ENCODE results near the gene TET2.

TET2 gene

DNA sequence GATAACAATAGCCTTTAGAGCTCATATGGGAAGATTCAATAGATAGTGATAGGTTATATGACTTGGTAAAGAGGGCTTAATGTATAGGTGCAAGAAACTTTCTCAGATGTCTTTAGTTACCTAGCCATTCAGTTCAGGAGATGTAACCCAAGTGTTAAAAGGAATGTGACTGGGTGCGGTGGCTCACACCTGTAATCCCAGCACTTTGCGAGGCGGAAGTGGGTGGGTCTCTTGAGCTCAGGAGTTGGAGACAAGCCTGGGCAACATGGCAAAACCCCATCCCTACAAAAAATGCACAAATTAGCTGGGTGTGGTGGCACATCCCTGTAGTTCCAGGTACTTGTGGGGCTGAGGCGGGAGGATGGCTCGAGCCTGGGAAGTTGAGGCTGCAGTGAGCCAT, 7.9 kb downstream of the TET2 start:
- no peak for DNase-seq (ENCODE audit: low spot score)
- in situ Hi-C loops (cut with MboI; ENCODE audit: low sequenced_read_pairs, unreplicated experiment): no loop called here
- TF ChIP-seq, protein P1, sequence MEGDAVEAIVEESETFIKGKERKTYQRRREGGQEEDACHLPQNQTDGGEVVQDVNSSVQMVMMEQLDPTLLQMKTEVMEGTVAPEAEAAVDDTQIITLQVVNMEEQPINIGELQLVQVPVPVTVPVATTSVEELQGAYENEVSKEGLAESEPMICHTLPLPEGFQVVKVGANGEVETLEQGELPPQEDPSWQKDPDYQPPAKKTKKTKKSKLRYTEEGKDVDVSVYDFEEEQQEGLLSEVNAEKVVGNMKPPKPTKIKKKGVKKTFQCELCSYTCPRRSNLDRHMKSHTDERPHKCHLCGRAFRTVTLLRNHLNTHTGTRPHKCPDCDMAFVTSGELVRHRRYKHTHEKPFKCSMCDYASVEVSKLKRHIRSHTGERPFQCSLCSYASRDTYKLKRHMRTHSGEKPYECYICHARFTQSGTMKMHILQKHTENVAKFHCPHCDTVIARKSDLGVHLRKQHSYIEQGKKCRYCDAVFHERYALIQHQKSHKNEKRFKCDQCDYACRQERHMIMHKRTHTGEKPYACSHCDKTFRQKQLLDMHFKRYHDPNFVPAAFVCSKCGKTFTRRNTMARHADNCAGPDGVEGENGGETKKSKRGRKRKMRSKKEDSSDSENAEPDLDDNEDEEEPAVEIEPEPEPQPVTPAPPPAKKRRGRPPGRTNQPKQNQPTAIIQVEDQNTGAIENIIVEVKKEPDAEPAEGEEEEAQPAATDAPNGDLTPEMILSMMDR (IDR thresholded peaks at IDR 0.05; ENCODE audit: borderline replicate concordance, control extremely low read depth, extremely low read depth, insufficient read depth, missing control alignments): no peak

DNA sequence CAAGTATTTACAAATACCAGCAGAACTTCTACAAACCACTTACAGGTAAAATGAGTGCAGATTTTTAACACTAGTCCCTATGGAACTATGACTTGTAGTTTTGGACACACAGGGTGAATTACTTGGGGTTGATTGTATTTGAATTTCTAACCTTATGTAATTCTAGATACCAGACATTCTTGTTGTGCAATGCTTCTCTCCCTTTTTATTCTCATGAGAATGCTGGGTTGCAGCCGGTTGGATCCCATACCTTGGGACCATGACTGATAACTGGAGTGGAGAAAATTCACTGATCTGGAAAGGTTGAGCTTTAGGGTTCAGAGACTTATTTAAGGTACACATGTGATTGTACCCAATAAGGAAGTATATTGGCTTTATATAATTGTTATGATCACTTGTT, 8.8 kb downstream of the TET2 start:
- no peak for DNase-seq (ENCODE audit: low spot score)
- in situ Hi-C loops (cut with MboI; ENCODE audit: low sequenced_read_pairs, unreplicated experiment): no loop called here
- TF ChIP-seq, protein P1 (IDR thresholded peaks at IDR 0.05; ENCODE audit: borderline replicate concordance, control extremely low read depth, extremely low read depth, insufficient read depth, missing control alignments): no peak

DNA sequence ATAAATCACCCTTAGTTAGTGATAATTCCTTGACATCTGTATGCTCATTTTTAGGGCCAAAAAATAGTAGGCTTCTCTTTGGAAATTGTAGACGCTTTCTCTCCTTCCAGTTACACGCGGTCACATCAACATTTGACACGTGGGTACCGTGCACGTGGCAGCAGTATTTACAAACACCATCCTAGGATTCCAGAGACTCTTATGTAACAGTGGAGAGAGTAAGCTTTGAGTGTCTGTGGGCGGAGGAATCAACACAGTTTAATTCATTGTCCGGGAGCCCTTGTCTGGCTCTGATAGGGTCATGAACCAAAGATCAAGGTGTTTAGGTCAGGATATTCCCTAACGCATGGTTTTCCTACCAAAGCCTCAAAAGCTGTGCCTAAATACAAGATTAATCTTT, 12.2 kb downstream of the TET2 start:
- DNase-seq (ENCODE audit: low spot score): no peak
- TF ChIP-seq, protein P1 (IDR thresholded peaks at IDR 0.05; ENCODE audit: borderline replicate concordance, control extremely low read depth, extremely low read depth, insufficient read depth, missing control alignments): no peak
- in situ Hi-C loops (cut with MboI; ENCODE audit: low sequenced_read_pairs, unreplicated experiment): no loop called here

DNA sequence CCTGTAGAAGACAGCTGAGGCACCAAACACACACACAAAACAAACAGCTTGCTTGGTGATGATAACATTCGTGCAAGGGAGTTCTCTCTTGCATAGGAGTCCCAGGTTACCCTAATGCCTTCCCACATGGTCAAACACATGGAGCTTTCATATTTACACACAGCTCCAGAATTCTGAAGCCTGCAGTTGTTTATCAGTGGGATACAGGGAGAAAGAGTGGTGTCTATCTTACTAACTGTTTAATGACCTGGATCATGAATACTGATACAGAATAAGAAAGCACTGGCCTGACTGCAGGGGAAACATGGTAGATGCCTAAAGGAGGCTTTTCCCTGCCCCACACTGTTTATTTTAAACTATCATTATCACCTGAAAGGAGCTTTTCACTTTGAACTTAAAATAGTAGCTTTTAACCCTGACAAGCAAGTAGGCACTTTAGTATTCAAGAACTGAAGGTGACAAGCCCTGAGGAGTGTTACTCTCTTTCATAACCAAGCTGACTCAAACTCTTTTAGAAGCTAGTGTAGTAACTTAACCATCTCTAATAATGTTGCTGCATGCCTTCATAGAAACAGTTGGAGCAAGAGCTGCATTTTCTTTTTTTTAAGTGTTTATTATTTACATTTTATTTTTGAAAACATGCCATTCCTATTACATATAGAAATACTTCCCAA, 15.6 kb downstream of the TET2 start:
- in situ Hi-C loops (cut with MboI; ENCODE audit: low sequenced_read_pairs, unreplicated experiment): no loop called here
- TF ChIP-seq, protein P1 (IDR thresholded peaks at IDR 0.05; ENCODE audit: borderline replicate concordance, control extremely low read depth, extremely low read depth, insufficient read depth, missing control alignments): no peak
- no peak for DNase-seq (ENCODE audit: low spot score)

DNA sequence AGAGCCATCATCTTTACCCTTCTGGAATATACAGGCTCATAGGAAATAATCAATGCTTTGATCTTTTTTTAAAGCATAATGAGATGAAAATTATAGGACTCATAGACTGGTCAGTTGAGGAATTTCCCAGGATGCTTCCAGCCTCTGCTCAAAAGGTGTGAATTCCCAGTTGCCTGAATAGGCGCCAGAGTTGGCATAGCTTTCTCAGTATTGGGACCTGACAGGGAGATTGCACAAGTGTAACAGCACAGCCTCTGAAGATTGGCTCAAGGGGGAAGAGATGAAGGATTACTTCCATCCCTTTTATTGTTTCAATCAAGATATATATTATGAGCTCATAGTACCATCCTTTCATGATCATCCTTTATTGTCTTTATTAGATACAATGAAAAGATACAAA, 17.9 kb downstream of the TET2 start:
- in situ Hi-C loops (cut with MboI; ENCODE audit: low sequenced_read_pairs, unreplicated experiment): no loop called here

DNA sequence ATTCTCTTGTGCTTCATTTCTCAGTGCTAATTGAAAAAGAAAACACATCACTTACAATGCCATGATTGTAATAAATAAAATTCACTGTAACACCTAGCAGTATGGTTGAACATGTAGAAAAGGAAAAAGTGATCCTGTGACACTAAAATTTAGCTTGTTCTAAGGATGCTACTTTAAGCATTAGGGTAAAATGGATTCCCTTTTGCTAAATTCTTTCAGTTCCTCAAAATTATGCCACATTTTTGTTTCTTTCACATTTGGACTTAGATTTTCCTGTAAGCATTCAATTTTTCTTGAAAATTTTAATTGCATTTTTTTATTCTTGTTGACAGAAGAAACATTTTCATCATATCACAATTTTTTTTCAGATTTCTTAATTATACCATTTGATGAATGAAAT, 19.4 kb downstream of the TET2 start:
- no peak for DNase-seq (ENCODE audit: low spot score)
- in situ Hi-C loops (cut with MboI; ENCODE audit: low sequenced_read_pairs, unreplicated experiment): no loop called here
- TF ChIP-seq, protein P1 (IDR thresholded peaks at IDR 0.05; ENCODE audit: borderline replicate concordance, control extremely low read depth, extremely low read depth, insufficient read depth, missing control alignments): no peak

More for the DNA sequence above, 17.9 kb downstream of the TET2 start:
- TF ChIP-seq, protein P1 (IDR thresholded peaks at IDR 0.05; ENCODE audit: borderline replicate concordance, control extremely low read depth, extremely low read depth, insufficient read depth, missing control alignments): no peak
- no peak for DNase-seq (ENCODE audit: low spot score)

Data from GM13976 (cell line).